Measurements from ENCODE around the gene ROR2. TPM values are rescaled to one million over a fixed set of nuclear protein-coding genes. Genes with fewer than 3 reads are reported as not detected.

Gene ROR2
- total and polyA plus RNA-seq, 2 donors (not counting 3 experiments of a cell fraction or from before 2014, with no cell fraction given) = not detected

DNA sequence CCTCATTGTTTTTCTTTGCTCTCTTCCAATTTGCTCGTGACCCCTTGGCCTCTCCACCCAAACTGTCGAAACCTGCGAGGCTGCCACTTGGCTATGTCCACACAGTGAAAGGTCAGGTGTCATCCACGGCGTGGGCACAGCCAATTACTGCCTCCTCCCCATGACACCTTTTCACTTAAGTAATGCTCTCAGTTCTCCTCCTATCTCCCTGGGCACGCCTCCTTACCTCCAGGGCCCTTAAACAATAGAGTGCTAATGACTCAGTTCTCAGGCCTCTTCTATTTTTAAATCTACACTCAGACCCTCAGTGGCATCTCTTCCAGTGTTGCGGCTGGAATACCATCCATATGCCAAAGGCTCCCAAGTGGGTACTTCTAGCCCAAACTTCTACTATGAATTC lies 256.8 kb downstream of the ROR2 start:
- Histone ChIP-seq H3K79me2 (ENCODE audit: control insufficient read depth, insufficient read depth, low read length) (no peaks in the 10 kb centered on the region), H2AFZ (ENCODE audit: low read depth, low read length) (no peak overlapping the region), H3K4me3 (replicated peaks in 1 of 3; ENCODE audit: insufficient read depth in 1 of 3, low read depth in 1 of 3, low read length in 3 of 3) (no peak overlapping the region), H3K27ac (ENCODE audit: insufficient read depth, low read depth, low read length) (no peak overlapping the region), H3K27me3 (ENCODE audit: control insufficient read depth in 2 of 2, insufficient read depth in 2 of 2, low read length in 2 of 2) (no peaks in the 10 kb centered on the region), H3K9me3 (replicated peaks; ENCODE audit: control insufficient read depth, insufficient read depth, low read length) (no peaks in the 10 kb centered on the region), H3K4me1 (ENCODE audit: control insufficient read depth, extremely low read depth, insufficient read depth, low read length) (no peaks in the 10 kb centered on the region), H3K9me1 (replicated peaks; ENCODE audit: control insufficient read depth, extremely low read depth, insufficient read depth, low read length) (no peaks in the 10 kb centered on the region), H3K4me2 (ENCODE audit: insufficient read depth, low read length) (no peak overlapping the region), H3K9ac (replicated peaks; ENCODE audit: extremely low read depth, insufficient read depth, low read length) (no peak overlapping the region), H4K20me1 (replicated peaks; ENCODE audit: control insufficient read depth, extremely low read depth, insufficient read depth, low read length) (no peaks in the 10 kb centered on the region), H3K36me3 (ENCODE audit: control insufficient read depth in 2 of 2, extremely low read depth in 1 of 2, insufficient read depth in 2 of 2, low read length in 2 of 2) (no peaks in the 10 kb centered on the region)
- intact Hi-C loops (cut with micrococcal nuclease) = no loop called here
- no TSS peak for BruUV-seq (replicated peaks)
- FAIRE-seq (no peak), DNase-seq (ENCODE audit: low read depth, low spot score) (no peak)
- POLR2A ChIA-PET = no interaction called here
- TF ChIP-seq GATA2 (IDR thresholded peaks at IDR 0.05; ENCODE audit: insufficient read depth, insufficient read length, low read depth, low read length) (no peak), POLR2A (IDR thresholded peaks at IDR 0.05; ENCODE audit: low read depth, low read length) (no peak), EZH2 (IDR thresholded peaks at IDR 0.05; ENCODE audit: borderline replicate concordance, low read depth, low read length, severe bottlenecking) (no peak), JUN (IDR thresholded peaks at IDR 0.05; ENCODE audit: borderline replicate concordance, insufficient read depth, insufficient read length, low read depth) (no peak), FOS (IDR thresholded peaks at IDR 0.05; ENCODE audit: borderline replicate concordance, insufficient read depth, low read length) (no peak), MYC (IDR thresholded peaks at IDR 0.05; ENCODE audit: low read depth, low read length) (no peak)
- TF ChIP-seq, protein P1, sequence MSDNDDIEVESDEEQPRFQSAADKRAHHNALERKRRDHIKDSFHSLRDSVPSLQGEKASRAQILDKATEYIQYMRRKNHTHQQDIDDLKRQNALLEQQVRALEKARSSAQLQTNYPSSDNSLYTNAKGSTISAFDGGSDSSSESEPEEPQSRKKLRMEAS (IDR thresholded peaks at IDR 0.05; ENCODE audit: insufficient read depth, insufficient read length) = no peak
- TF ChIP-seq, protein P2, sequence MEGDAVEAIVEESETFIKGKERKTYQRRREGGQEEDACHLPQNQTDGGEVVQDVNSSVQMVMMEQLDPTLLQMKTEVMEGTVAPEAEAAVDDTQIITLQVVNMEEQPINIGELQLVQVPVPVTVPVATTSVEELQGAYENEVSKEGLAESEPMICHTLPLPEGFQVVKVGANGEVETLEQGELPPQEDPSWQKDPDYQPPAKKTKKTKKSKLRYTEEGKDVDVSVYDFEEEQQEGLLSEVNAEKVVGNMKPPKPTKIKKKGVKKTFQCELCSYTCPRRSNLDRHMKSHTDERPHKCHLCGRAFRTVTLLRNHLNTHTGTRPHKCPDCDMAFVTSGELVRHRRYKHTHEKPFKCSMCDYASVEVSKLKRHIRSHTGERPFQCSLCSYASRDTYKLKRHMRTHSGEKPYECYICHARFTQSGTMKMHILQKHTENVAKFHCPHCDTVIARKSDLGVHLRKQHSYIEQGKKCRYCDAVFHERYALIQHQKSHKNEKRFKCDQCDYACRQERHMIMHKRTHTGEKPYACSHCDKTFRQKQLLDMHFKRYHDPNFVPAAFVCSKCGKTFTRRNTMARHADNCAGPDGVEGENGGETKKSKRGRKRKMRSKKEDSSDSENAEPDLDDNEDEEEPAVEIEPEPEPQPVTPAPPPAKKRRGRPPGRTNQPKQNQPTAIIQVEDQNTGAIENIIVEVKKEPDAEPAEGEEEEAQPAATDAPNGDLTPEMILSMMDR (IDR thresholded peaks at IDR 0.05; ENCODE audit: extremely low read depth in 1 of 2, insufficient read depth in 1 of 2, low read depth in 1 of 2, low read length in 2 of 2) = no peak
- CTCF ChIA-PET = no interaction called here
- dilution Hi-C loops (cut with MboI; ENCODE audit: extremely low pct_ligation_motif_present, low sequenced_read_pairs) = no loop called here

Measured in endothelial cell of umbilical vein (primary cell).